ENCODE measurements around the gene RFX8. TPM values are rescaled to one million over a fixed set of nuclear protein-coding genes. Genes with fewer than 3 reads are reported as not detected.

Gene RFX8
- 0.16 and 3.5 TPM in 2 replicates for total RNA-seq

GRCh38 chr2:101474731-101475384 lies at the start of gene RFX8:
RFX8 (minus strand) TSS chr2:101475112; CDS start chr2:101466848, 8,264 bp downstream.

GRCh38 chr2:101387151-101387834 lies 87.6 kb downstream of the RFX8 start, which contains the start of gene CREG2:
CREG2 (minus strand) TSS chr2:101387503; CDS start chr2:101387457, 46 bp downstream.

Other genes starting within 250 kb of the RFX8 start
- 42.8 and 47.1 TPM in 2 replicates for gene CNOT11, start 222.2 kb downstream of the RFX8 start, total RNA-seq
- gene RNF149, start 166.4 kb downstream of the RFX8 start, total RNA-seq: 32.9 and 36.6 TPM in 2 replicates
- gene CREG2, start 87.6 kb downstream of the RFX8 start, total RNA-seq: 0.91 TPM in 1 of 2 replicates, not detected in the other
- 83.9 and 109 TPM in 2 replicates for gene MAP4K4, start 222.6 kb upstream of the RFX8 start, total RNA-seq